ENCODE measurements around the gene CAPN7. TPM values are rescaled to one million over a fixed set of nuclear protein-coding genes. Genes with fewer than 3 reads are reported as not detected.

The CAPN7 gene
- total and polyA plus RNA-seq, 9 donors: 20.7 to 70.4 (median 54.1) TPM

DNA sequence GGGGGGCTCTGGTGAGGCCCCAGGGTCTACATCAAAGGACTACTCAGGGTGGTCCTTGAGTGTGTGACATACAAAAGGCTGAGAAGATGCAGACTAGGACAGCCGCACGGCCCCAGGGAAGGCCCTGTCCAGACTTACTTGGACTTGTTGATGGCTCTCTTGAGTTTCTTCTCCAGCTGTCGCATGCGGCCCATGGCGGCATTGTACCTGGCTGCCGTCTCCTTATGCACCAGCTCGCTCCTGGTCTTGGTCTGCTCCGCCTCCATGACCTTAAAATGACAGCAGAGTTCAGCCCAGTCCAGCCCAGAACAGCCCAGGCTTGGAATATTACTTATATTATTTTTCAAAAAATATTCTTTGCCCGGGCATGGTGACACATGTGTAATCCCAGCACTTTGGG is 56.0 kb downstream of the CAPN7 start:
- intact Hi-C loops (cut with DNase I): no loop called here
- WGBS, 3 donors: 92 to 95% (median 92%) methylated on average over 9 of the region's 9 CpGs
- no peak for TF ChIP-seq POLR2A (IDR thresholded peaks at IDR 0.05)
- TF ChIP-seq, protein P1, sequence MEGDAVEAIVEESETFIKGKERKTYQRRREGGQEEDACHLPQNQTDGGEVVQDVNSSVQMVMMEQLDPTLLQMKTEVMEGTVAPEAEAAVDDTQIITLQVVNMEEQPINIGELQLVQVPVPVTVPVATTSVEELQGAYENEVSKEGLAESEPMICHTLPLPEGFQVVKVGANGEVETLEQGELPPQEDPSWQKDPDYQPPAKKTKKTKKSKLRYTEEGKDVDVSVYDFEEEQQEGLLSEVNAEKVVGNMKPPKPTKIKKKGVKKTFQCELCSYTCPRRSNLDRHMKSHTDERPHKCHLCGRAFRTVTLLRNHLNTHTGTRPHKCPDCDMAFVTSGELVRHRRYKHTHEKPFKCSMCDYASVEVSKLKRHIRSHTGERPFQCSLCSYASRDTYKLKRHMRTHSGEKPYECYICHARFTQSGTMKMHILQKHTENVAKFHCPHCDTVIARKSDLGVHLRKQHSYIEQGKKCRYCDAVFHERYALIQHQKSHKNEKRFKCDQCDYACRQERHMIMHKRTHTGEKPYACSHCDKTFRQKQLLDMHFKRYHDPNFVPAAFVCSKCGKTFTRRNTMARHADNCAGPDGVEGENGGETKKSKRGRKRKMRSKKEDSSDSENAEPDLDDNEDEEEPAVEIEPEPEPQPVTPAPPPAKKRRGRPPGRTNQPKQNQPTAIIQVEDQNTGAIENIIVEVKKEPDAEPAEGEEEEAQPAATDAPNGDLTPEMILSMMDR (IDR thresholded peaks at IDR 0.05): no peak
- TF ChIP-seq EP300 (IDR thresholded peaks at IDR 0.05): no peak

DNA sequence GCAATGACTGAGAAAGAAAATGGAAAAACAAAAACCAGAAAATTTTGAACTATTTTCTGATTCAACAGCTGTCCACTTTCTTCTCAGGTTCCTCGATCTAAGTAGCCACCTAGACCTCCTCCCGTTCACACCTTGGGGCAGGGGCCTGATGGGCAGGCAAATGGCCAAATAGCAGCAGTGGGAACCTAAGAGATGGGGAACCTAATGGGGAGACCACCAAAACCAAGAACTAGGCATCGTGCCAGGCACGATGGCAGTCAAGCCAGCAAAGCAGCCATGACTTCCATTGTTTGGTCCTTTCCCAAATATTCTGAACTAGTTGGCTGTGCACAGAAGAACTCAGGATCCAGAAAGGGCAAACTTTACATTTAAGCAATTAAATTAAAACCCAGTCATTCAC is 57.1 kb downstream of the CAPN7 start:
- peak overlapping the region in 1 of 2 donors; percentile 42 for H3K27ac ChIP-seq
- WGBS, 3 donors: 80 to 83% (median 83%) methylated on average over 4 of the region's 4 CpGs
- H3K36me3 ChIP-seq: no peaks in the 10 kb centered on the region
- peak in 1 of 5 donors; percentile 33 for DNase-seq
- intact Hi-C loops (cut with DNase I): no loop called here
- H3K4me3 ChIP-seq: no peak overlapping the region
- H3K9me3 ChIP-seq: no peaks in the 10 kb centered on the region
- H3K27me3 ChIP-seq: no peaks in the 10 kb centered on the region
- TF ChIP-seq EP300 (IDR thresholded peaks at IDR 0.05) (no peak), POLR2A (IDR thresholded peaks at IDR 0.05) (no peak)
- TF ChIP-seq, protein P1 (IDR thresholded peaks at IDR 0.05): no peak
- peaks cover 10% of the 10 kb centered on the region for H3K4me1 ChIP-seq (ENCODE audit: insufficient read depth)

More for the DNA sequence above, 56.0 kb downstream of the CAPN7 start:
- H3K27me3 ChIP-seq: no peaks in the 10 kb centered on the region
- H3K4me1 ChIP-seq (ENCODE audit: insufficient read depth): peaks cover 7% of the 10 kb centered on the region
- H3K9me3 ChIP-seq: no peaks in the 10 kb centered on the region
- H3K27ac ChIP-seq: no peak overlapping the region
- DNase-seq: peak in 1 of 5 donors; percentile 16
- no peak overlapping the region for H3K4me3 ChIP-seq
- H3K36me3 ChIP-seq: no peaks in the 10 kb centered on the region

DNA sequence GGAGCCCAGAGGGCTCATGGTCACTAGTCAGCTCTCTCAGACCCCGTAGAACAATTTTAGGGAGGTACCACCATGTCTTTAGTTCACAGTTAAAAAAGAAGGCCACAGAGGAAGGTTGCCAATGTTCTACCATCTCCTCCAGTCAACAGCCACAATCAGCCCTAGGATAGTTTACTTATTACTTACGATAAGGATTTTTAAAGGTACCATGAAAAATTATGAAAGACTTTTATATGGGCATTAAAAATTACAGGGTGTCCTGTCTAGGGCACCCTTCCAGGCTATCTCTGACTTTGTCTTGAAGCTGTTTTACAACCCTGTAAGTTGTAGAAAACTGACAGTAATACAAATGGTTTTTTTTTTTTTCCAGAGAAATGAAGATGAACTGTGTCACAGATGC is 57.9 kb downstream of the CAPN7 start:
- no peaks in the 10 kb centered on the region for H3K36me3 ChIP-seq
- peaks cover 10% of the 10 kb centered on the region for H3K4me1 ChIP-seq (ENCODE audit: insufficient read depth)
- H3K4me3 ChIP-seq: no peak overlapping the region
- H3K27ac ChIP-seq: peak overlapping the region; percentile 13 to 42
- no peak for DNase-seq
- no peaks in the 10 kb centered on the region for H3K9me3 ChIP-seq
- TF ChIP-seq POLR2A (IDR thresholded peaks at IDR 0.05): no peak
- TF ChIP-seq EP300 (IDR thresholded peaks at IDR 0.05): no peak
- TF ChIP-seq, protein P1 (IDR thresholded peaks at IDR 0.05): no peak
- WGBS, 3 donors: 33 to 41% (median 36%) methylated on average over 2 of the region's 2 CpGs
- intact Hi-C loops (cut with DNase I): no loop called here
- no peaks in the 10 kb centered on the region for H3K27me3 ChIP-seq

DNA sequence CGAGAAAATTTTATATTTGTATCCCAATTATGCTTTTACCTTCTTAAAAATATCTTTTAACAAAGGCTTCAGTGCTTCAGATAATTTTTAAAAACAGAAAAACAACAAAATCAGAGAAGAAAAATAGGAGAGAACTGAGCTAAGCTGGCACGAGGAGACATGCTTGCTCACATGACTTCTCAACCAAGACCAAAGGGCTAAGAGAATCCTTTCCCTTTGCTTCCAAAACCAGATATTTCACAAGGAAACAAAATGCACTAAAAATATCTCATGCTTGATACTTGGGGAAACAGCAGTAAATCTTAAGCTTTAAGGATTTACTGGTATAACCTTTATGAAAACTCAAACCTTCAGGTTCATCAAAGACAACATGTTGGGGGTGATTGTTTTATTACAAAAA is 58.4 kb downstream of the CAPN7 start:
- peak in 1 of 5 donors; percentile 25 for DNase-seq
- Histone ChIP-seq H3K9me3 (no peaks in the 10 kb centered on the region), H3K27me3 (no peaks in the 10 kb centered on the region), H3K4me1 (ENCODE audit: insufficient read depth) (peaks cover 10% of the 10 kb centered on the region), H3K36me3 (no peaks in the 10 kb centered on the region), H3K4me3 (no peak overlapping the region), H3K27ac (peak overlapping the region in 1 of 2 donors; percentile 42)
- intact Hi-C loops (cut with DNase I): no loop called here
- WGBS, 3 donors: 25 to 32% (median 26%) methylated on average over 2 of the region's 2 CpGs
- TF ChIP-seq EP300 (IDR thresholded peaks at IDR 0.05) (no peak), POLR2A (IDR thresholded peaks at IDR 0.05) (no peak)
- TF ChIP-seq, protein P1 (IDR thresholded peaks at IDR 0.05): no peak

Measured in ovary (tissue), 9 donors.